ENCODE measurements around the gene SH3GLB1. TPM values are rescaled to one million over a fixed set of nuclear protein-coding genes. Genes with fewer than 3 reads are reported as not detected.

The SH3GLB1 gene
- total and polyA plus RNA-seq, 2 of the 13 experiments (the other 11 are each of a cell fraction or from before 2014, with no cell fraction given), result 26.0 to 41.5 TPM

DNA sequence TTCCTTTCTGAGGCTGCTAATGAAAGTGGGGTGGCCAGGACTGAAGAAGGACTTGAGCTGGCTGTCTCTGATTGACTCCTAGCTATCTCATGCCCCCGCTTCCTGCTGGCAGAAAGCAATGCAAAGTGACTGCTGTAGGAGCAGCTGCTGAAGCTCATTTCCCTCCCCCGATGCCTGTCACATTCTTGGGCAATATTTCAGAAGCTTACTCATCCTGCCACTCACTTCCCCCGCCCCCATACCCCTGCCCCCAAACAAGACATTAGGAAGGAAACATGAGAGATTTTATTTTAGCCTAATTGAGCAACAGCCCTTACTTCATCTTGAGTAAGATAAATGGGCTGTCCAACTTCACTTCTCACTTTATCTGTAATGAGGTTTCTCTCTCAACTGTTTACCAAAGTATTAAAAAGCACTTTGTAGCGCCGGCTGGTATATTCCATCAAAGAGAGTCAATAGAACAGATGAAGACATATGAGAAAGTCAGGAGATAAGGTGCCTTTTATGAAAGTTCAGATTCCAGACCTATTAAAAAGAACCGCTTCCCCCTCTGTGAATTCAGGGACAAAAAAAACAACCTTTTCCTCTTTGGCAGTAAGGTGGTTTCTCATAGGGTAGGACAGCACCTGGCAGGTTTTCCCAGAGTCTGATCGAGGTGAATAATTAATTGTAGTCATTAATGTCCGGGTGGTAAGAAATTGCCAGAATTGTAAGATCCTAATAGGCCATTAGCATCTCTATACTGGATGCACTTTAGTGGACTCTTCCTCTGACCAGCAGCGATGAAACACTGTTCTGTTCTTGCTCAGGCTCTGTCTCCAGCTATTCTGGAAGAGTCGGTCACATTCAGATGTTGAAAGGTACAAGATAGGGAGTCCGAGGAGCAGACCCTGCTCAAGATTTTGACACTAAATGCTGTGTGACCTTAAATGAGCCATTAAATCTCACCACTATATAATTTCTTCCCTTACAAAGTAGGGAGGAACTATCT is 70.2 kb downstream of the SH3GLB1 start (continued):
- TF ChIP-seq, protein P1, sequence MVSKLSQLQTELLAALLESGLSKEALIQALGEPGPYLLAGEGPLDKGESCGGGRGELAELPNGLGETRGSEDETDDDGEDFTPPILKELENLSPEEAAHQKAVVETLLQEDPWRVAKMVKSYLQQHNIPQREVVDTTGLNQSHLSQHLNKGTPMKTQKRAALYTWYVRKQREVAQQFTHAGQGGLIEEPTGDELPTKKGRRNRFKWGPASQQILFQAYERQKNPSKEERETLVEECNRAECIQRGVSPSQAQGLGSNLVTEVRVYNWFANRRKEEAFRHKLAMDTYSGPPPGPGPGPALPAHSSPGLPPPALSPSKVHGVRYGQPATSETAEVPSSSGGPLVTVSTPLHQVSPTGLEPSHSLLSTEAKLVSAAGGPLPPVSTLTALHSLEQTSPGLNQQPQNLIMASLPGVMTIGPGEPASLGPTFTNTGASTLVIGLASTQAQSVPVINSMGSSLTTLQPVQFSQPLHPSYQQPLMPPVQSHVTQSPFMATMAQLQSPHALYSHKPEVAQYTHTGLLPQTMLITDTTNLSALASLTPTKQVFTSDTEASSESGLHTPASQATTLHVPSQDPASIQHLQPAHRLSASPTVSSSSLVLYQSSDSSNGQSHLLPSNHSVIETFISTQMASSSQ (IDR thresholded peaks at IDR 0.05; ENCODE audit: low read depth), result peak; percentile 56; the same call in 1 of the 2 replicates
- TF ChIP-seq, protein P1 (CRISPR knock-in tag; IDR thresholded peaks at IDR 0.05; ENCODE audit: borderline replicate concordance), result peak; percentile 67; the same call in 1 of the 2 replicates
- peak; percentile 67; the same call in 1 of the 2 replicates for TF ChIP-seq RCOR2 (CRISPR knock-in tag; IDR thresholded peaks at IDR 0.05)
- TF ChIP-seq, protein P2, sequence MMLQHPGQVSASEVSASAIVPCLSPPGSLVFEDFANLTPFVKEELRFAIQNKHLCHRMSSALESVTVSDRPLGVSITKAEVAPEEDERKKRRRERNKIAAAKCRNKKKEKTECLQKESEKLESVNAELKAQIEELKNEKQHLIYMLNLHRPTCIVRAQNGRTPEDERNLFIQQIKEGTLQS (CRISPR knock-in tag; IDR thresholded peaks at IDR 0.05), result peak; percentile 92
- no peak for TF ChIP-seq FLYWCH1 (CRISPR knock-in tag; IDR thresholded peaks at IDR 0.05)
- TF ChIP-seq FOXK2 (IDR thresholded peaks at IDR 0.05), result no peak
- peak; percentile 94 for TF ChIP-seq MED13 (CRISPR knock-in tag; IDR thresholded peaks at IDR 0.05)
- no peak for TF ChIP-seq ELF1 (CRISPR knock-in tag; IDR thresholded peaks at IDR 0.05)
- TF ChIP-seq KDM5A (IDR thresholded peaks at IDR 0.05; ENCODE audit: borderline replicate concordance, low read length), result no peak
- TF ChIP-seq ZBTB1 (CRISPR knock-in tag; IDR thresholded peaks at IDR 0.05; ENCODE audit: borderline replicate concordance), result no peak
- TF ChIP-seq XBP1 (CRISPR knock-in tag; IDR thresholded peaks at IDR 0.05), result no peak
- no peak for TF ChIP-seq ZNF337 (CRISPR knock-in tag; IDR thresholded peaks at IDR 0.05; ENCODE audit: borderline replicate concordance, low read depth)
- TF ChIP-seq, protein P3, sequence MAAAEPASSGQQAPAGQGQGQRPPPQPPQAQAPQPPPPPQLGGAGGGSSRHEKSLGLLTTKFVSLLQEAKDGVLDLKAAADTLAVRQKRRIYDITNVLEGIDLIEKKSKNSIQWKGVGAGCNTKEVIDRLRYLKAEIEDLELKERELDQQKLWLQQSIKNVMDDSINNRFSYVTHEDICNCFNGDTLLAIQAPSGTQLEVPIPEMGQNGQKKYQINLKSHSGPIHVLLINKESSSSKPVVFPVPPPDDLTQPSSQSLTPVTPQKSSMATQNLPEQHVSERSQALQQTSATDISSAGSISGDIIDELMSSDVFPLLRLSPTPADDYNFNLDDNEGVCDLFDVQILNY (CRISPR knock-in tag; conservative IDR thresholded peaks at IDR 0.05), result no peak
- TF ChIP-seq, protein P4, sequence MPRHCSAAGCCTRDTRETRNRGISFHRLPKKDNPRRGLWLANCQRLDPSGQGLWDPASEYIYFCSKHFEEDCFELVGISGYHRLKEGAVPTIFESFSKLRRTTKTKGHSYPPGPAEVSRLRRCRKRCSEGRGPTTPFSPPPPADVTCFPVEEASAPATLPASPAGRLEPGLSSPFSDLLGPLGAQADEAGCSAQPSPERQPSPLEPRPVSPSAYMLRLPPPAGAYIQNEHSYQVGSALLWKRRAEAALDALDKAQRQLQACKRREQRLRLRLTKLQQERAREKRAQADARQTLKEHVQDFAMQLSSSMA (CRISPR knock-in tag; IDR thresholded peaks at IDR 0.05), result no peak
- no peak for TF ChIP-seq SIN3A (IDR thresholded peaks at IDR 0.05; ENCODE audit: borderline replicate concordance, low read depth, low read length)
- TF ChIP-seq, protein P5, sequence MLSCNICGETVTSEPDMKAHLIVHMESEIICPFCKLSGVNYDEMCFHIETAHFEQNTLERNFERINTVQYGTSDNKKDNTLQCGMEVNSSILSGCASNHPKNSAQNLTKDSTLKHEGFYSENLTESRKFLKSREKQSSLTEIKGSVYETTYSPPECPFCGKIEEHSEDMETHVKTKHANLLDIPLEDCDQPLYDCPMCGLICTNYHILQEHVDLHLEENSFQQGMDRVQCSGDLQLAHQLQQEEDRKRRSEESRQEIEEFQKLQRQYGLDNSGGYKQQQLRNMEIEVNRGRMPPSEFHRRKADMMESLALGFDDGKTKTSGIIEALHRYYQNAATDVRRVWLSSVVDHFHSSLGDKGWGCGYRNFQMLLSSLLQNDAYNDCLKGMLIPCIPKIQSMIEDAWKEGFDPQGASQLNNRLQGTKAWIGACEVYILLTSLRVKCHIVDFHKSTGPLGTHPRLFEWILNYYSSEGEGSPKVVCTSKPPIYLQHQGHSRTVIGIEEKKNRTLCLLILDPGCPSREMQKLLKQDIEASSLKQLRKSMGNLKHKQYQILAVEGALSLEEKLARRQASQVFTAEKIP (CRISPR knock-in tag; IDR thresholded peaks at IDR 0.05; ENCODE audit: borderline replicate concordance), result no peak
- no peak for TF ChIP-seq ZNF17 (CRISPR knock-in tag; IDR thresholded peaks at IDR 0.05)
- TF ChIP-seq MTF1 (CRISPR knock-in tag; IDR thresholded peaks at IDR 0.05), result no peak
- no peak for TF ChIP-seq SCMH1 (CRISPR knock-in tag; IDR thresholded peaks at IDR 0.05; ENCODE audit: borderline replicate concordance)
- TF ChIP-seq SIX4 (CRISPR knock-in tag; IDR thresholded peaks at IDR 0.05), result peak; percentile 91
